ENCODE data around the gene SP110. TPM values are rescaled to one million over a fixed set of nuclear protein-coding genes. Genes with fewer than 3 reads are reported as not detected.
"Not testable (repeated sequence)": the region's sequence is repeated elsewhere in the genome, so short reads cannot be mapped to it uniquely, and the experiment has no call there.

Gene SP110
- total and polyA plus RNA-seq, 3 donors from 2014 or later: 7.5 to 17.7 (median 15.3) TPM

- H3K4me1 ChIP-seq: no peaks in the 10 kb centered on the region
- no peak overlapping the region for H3K4me3 ChIP-seq
- 87 to 92% methylated on average over 4 of the region's 4 CpGs for WGBS, 2 donors
- TF ChIP-seq CTCF (IDR thresholded peaks at IDR 0.05) (no peak), POLR2A (IDR thresholded peaks at IDR 0.05) (no peak)
- no peaks in the 10 kb centered on the region for H3K9me3 ChIP-seq
- H3K36me3 ChIP-seq (ENCODE audit: low read depth, missing control alignments): no peaks in the 10 kb centered on the region
- no peak overlapping the region for H3K27ac ChIP-seq
- H3K27me3 ChIP-seq: no peaks in the 10 kb centered on the region
- no peak for DNase-seq
- intact Hi-C loops (cut with DNase I; ENCODE audit: low total_unique reads): no loop called here
These were observed 6.3 kb upstream of the SP110 start for GRCh38 chr2:230226051-230226551.

GRCh38 chr2:230225486-230225885 lies 5.7 kb upstream of the SP110 start, which contains the start of gene SP140:
TSS of gene SP140 (plus strand) at chr2:230225736. CDS start at chr2:230225845, 109 bp downstream.
- H3K9me3 ChIP-seq: no peaks in the 10 kb centered on the region
- TF ChIP-seq POLR2A (IDR thresholded peaks at IDR 0.05): no peak
- no peak for TF ChIP-seq CTCF (IDR thresholded peaks at IDR 0.05)
- no peak within 1 kb of the TSS for H3K27ac ChIP-seq
- H3K4me3 ChIP-seq: no peak within 1 kb of the TSS
- 87 to 89% methylated on average over 8 of the region's 8 CpGs for WGBS, 2 donors
- no peaks in the 10 kb centered on the region for H3K27me3 ChIP-seq
- intact Hi-C loops (cut with DNase I; ENCODE audit: low total_unique reads): no loop called here
- no peaks in the 10 kb centered on the region for H3K4me1 ChIP-seq
- peak; percentile 28 for DNase-seq
- H3K36me3 ChIP-seq (ENCODE audit: low read depth, missing control alignments): no peaks in the 10 kb centered on the region

- Histone ChIP-seq H3K4me1 (no peaks in the 10 kb centered on the region), H3K9me3 (no peaks in the 10 kb centered on the region), H3K36me3 (ENCODE audit: low read depth, missing control alignments) (no peaks in the 10 kb centered on the region), H3K27ac (no peak overlapping the region), H3K4me3 (no peak overlapping the region), H3K27me3 (no peaks in the 10 kb centered on the region)
- TF ChIP-seq CTCF (IDR thresholded peaks at IDR 0.05) (no peak), POLR2A (IDR thresholded peaks at IDR 0.05) (no peak)
- no peak for DNase-seq
- intact Hi-C loops (cut with DNase I; ENCODE audit: low total_unique reads): no loop called here
These were observed 4.7 kb upstream of the SP110 start for GRCh38 chr2:230224458-230224857.

GRCh38 chr2:230222829-230223228 lies 3.0 kb upstream of the SP110 start:
- H3K9me3 ChIP-seq; H3K27me3 ChIP-seq; H3K27ac ChIP-seq; H3K36me3 ChIP-seq (ENCODE audit: low read depth, missing control alignments); DNase-seq; H3K4me1 ChIP-seq; H3K4me3 ChIP-seq; intact Hi-C loops (cut with DNase I; ENCODE audit: low total_unique reads): not testable (repeated sequence)
- WGBS, 2 donors: 80 to 91% methylated on average over 4 of the region's 4 CpGs

GRCh38 chr2:230221493-230221892 lies 1.7 kb upstream of the SP110 start:
- no peaks in the 10 kb centered on the region for H3K27me3 ChIP-seq
- intact Hi-C loops (cut with DNase I; ENCODE audit: low total_unique reads): no loop called here
- no peak for DNase-seq
- no peak for TF ChIP-seq CTCF (IDR thresholded peaks at IDR 0.05)
- TF ChIP-seq POLR2A (IDR thresholded peaks at IDR 0.05): no peak
- H3K4me3 ChIP-seq: no peak overlapping the region
- WGBS, 2 donors: 94 to 99% methylated on average over 4 of the region's 4 CpGs
- H3K9me3 ChIP-seq: no peaks in the 10 kb centered on the region
- no peak overlapping the region for H3K27ac ChIP-seq
- H3K4me1 ChIP-seq: no peaks in the 10 kb centered on the region
- no peaks in the 10 kb centered on the region for H3K36me3 ChIP-seq (ENCODE audit: low read depth, missing control alignments)
